HG03469 (cell line): Measurements from ENCODE around the gene RFK.

ENCODE experiments used
- ATAC-seq: cut with Tn5 transposase; IDR thresholded peaks from one replicate; pipeline ENCODE4 v1.9.1; 2021; ENCODE audit warnings: mild to moderate bottlenecking, moderate library complexity, moderate number of reproducible peaks; ENCODE audit not compliant: unreplicated experiment

RFK gene

DNA sequence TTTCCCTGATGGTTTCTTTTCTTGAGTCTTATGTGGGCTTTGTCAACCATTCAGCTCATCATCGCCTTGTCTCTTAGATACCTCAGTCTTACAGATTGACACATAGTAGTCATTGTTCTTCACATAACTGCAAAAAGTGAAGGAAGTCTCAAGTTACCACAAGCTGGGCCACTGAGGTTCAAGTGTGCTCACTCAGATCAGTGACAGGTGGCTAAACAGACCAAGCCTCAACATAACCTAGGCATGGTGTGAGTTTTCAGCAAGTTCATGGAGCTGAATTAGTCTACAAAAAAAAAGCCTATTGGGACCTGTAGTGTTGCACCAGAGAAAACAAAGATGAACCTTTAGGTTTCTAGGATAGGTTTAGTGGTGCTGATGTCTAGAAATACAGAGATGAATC, 58.2 kb downstream of the RFK start:
- no peak for ATAC-seq
